HG03558 (cell line): Measurements from ENCODE around the gene RAD51C.
"Not testable (repeated sequence)": the region's sequence is repeated elsewhere in the genome, so short reads cannot be mapped to it uniquely, and the experiment has no call there.

Experiments used
- ATAC-seq: cut with Tn5 transposase; IDR thresholded peaks from one replicate; pipeline ENCODE4 v1.9.1; 2021; ENCODE audit warnings: moderate number of reproducible peaks; ENCODE audit not compliant: unreplicated experiment; ENCODE audit errors: extremely low read depth

The RAD51C gene

GRCh38 chr17:58680038-58680369 is 12.4 kb upstream of the RAD51C start:
- no peak for ATAC-seq

GRCh38 chr17:58684003-58684402 is 8.4 kb upstream of the RAD51C start:
- ATAC-seq, result no peak

GRCh38 chr17:58684462-58684861 is 7.9 kb upstream of the RAD51C start:
- not testable (repeated sequence) for ATAC-seq

- ATAC-seq, result no peak
Observed at GRCh38 chr17:58686980-58687379, 5.4 kb upstream of the RAD51C start.

GRCh38 chr17:58688521-58688920 is 3.9 kb upstream of the RAD51C start:
- no peak for ATAC-seq

- ATAC-seq, result not testable (repeated sequence)
Observed at GRCh38 chr17:58690033-58690432, 2.4 kb upstream of the RAD51C start.

- ATAC-seq, result no peak
Observed at GRCh38 chr17:58691701-58692238, 632 bp upstream of the RAD51C start, which contains the start of gene TEX14. Gene TEX14 (minus strand): TSS chr17:58692045. CDS start chr17:58652001, 40,044 bp downstream.

- no peak for ATAC-seq
Observed at GRCh38 chr17:58693208-58693607, 806 bp downstream of the RAD51C start.

GRCh38 chr17:58693751-58694150 is 1.3 kb downstream of the RAD51C start:
- ATAC-seq, result no peak

GRCh38 chr17:58694302-58694701 is 1.9 kb downstream of the RAD51C start:
- no peak for ATAC-seq

GRCh38 chr17:58694826-58695225 is 2.4 kb downstream of the RAD51C start:
- ATAC-seq, result no peak

GRCh38 chr17:58699771-58700170 is 7.4 kb downstream of the RAD51C start:
- ATAC-seq, result no peak

GRCh38 chr17:58702045-58702476 is 9.7 kb downstream of the RAD51C start:
- ATAC-seq, result no peak

- ATAC-seq, result no peak
Observed at GRCh38 chr17:58702708-58703107, 10.3 kb downstream of the RAD51C start.

- ATAC-seq, result no peak
Observed at GRCh38 chr17:58703137-58703915, 10.9 kb downstream of the RAD51C start.

GRCh38 chr17:58703916-58704286 is 11.5 kb downstream of the RAD51C start:
- ATAC-seq, result no peak

GRCh38 chr17:58706351-58707140 is 14.1 kb downstream of the RAD51C start:
- ATAC-seq, result no peak

- no peak for ATAC-seq
Observed at GRCh38 chr17:58710948-58711552, 18.6 kb downstream of the RAD51C start.

GRCh38 chr17:58722274-58722673 is 29.9 kb downstream of the RAD51C start:
- no peak for ATAC-seq

GRCh38 chr17:58722696-58723095 is 30.3 kb downstream of the RAD51C start:
- no peak for ATAC-seq

- no peak for ATAC-seq
Observed at GRCh38 chr17:58728798-58729197, 36.4 kb downstream of the RAD51C start.
